Measurements from ENCODE around the gene ALPI. TPM values are rescaled to one million over a fixed set of nuclear protein-coding genes. Genes with fewer than 3 reads are reported as not detected.
"Not testable (repeated sequence)": the region's sequence is repeated elsewhere in the genome, so short reads cannot be mapped to it uniquely, and the experiment has no call there.

The ALPI gene
- total and polyA plus RNA-seq, 10 of the 15 experiments (the other 5 are each of a cell fraction or from before 2014, with no cell fraction given), result not detected

DNA sequence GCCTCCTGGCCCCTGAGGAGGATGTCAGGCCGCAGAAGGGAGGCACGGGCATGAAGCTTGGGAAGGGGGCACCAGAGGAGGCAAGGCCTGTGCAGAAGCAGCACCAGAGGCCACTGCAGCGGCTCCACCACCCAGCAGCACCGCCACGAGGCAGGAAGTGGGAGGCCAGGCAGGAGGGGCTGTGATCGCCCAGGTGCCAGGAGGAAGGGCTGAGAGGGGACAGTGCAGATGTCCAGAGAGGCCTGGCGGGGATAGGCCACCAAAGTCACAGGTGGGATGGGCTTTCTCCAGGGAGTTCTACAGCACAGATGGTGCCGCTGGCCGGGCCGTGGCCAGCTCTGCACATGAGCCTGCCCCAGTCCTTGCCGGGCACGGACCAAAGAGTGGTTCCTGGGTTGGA, 6.0 kb upstream of the ALPI start:
- RAD21 ChIA-PET (ENCODE audit: unreplicated experiment), result no interaction called here
- BruUV-seq (replicated peaks), result no TSS peak
- Histone ChIP-seq H3K79me2 (ENCODE audit: control insufficient read depth, insufficient read depth, low read length) (no peaks in the 10 kb centered on the region), H2AFZ (ENCODE audit: control insufficient read depth, low read depth, low read length) (no peak overlapping the region), H3K4me1 (ENCODE audit: control insufficient read depth, insufficient read depth, low read length) (no peaks in the 10 kb centered on the region), H3K27me3 (replicated peaks in 1 of 2; ENCODE audit: control insufficient read depth in 2 of 2, insufficient read depth in 2 of 2, low read length in 1 of 2) (no peaks in the 10 kb centered on the region), H4K20me1 (ENCODE audit: control insufficient read depth, insufficient read depth) (no peaks in the 10 kb centered on the region), H3K4me3 (no peak overlapping the region), H3K9ac (ENCODE audit: control insufficient read depth, insufficient read depth, low read length) (no peak overlapping the region), H3K27ac (ENCODE audit: control insufficient read depth, insufficient read depth) (no peak overlapping the region), H3K4me2 (ENCODE audit: control insufficient read depth, insufficient read depth) (no peak overlapping the region), H3K36me3 (ENCODE audit: control insufficient read depth in 2 of 2, insufficient read depth in 2 of 2, low read length in 1 of 2) (no peaks in the 10 kb centered on the region), H3K9me3 (replicated peaks; ENCODE audit: control insufficient read depth, insufficient read depth, low read length) (no peaks in the 10 kb centered on the region)
- TF ChIP-seq ZNF24 (IDR thresholded peaks at IDR 0.05) (no peak), KAT2A (conservative IDR thresholded peaks at IDR 0.05; ENCODE audit: control insufficient read depth, low read depth, low read length) (no peak), RAD21 (IDR thresholded peaks at IDR 0.05; ENCODE audit: insufficient read depth, low read depth, low read length) (no peak), MYC (IDR thresholded peaks at IDR 0.05; ENCODE audit: insufficient read depth, insufficient read length, insufficient replicate concordance, low read length, severe bottlenecking) (no peak), CBFB (IDR thresholded peaks at IDR 0.05; ENCODE audit: low read depth) (no peak), KDM1A (IDR thresholded peaks at IDR 0.05; ENCODE audit: borderline replicate concordance) (no peak)
- SMC1A ChIA-PET (ENCODE audit: uncharacterized antibody, unreplicated experiment), result no interaction called here
- FAIRE-seq, result no peak
- POLR2A ChIA-PET, result no interaction called here
- 23% methylated on average over 12 of the region's 12 CpGs for WGBS (ENCODE audit: insufficient coverage, insufficient replicate concordance, low lambda C conversion rate, missing lambda C conversion rate)
- DNase-seq (ENCODE audit: low read depth, low spot score), result no peak
- in situ Hi-C loops (cut with MboI), result no loop called here
- intact Hi-C loops (cut with micrococcal nuclease; ENCODE audit: unreplicated experiment), result loop anchor here (5.0 kb wide), 1 partner anchor 67 kb away; no protein-coding TSS in a partner anchor
- CTCF ChIA-PET, result no interaction called here
- ATAC-seq, result no peak; the same call in 2 of the 3 replicates

DNA sequence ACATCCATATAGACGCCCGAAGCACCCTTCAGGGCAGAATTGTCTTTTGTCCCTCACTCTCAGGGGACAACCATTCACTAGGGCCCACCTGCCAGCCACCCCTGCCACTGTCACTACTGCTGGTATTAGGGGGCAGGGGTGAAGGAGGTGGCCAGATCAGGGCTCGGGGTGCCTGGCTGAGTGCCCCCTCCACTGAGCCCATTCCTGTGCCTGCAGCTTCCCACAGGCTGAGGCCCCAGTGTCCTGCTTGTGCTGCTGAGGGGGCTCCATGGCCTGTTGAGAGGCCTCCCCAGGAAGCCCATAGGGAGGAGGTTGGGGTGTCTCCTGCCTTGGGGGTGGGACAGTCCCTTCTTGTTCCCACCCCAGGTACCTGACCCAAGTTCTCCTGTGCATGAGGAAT, 4.3 kb upstream of the ALPI start:
- 34% methylated on average over 3 of the region's 3 CpGs for whole genome bisulfite sequencing (ENCODE audit: insufficient coverage, insufficient replicate concordance, low lambda C conversion rate, missing lambda C conversion rate)
- H3K79me2 ChIP-seq (ENCODE audit: control insufficient read depth, insufficient read depth, low read length); CTCF ChIA-PET; H3K4me2 ChIP-seq (ENCODE audit: control insufficient read depth, insufficient read depth); BruUV-seq (replicated peaks); H2AFZ ChIP-seq (ENCODE audit: control insufficient read depth, low read depth, low read length); H4K20me1 ChIP-seq (ENCODE audit: control insufficient read depth, insufficient read depth); in situ Hi-C loops (cut with MboI); RAD21 ChIA-PET (ENCODE audit: unreplicated experiment); H3K36me3 ChIP-seq (ENCODE audit: control insufficient read depth in 2 of 2, insufficient read depth in 2 of 2, low read length in 1 of 2); H3K9ac ChIP-seq (ENCODE audit: control insufficient read depth, insufficient read depth, low read length); POLR2A ChIA-PET; H3K27me3 ChIP-seq (replicated peaks in 1 of 2; ENCODE audit: control insufficient read depth in 2 of 2, insufficient read depth in 2 of 2, low read length in 1 of 2); SMC1A ChIA-PET (ENCODE audit: uncharacterized antibody, unreplicated experiment); H3K9me3 ChIP-seq (replicated peaks; ENCODE audit: control insufficient read depth, insufficient read depth, low read length); H3K4me3 ChIP-seq; H3K27ac ChIP-seq (ENCODE audit: control insufficient read depth, insufficient read depth); H3K4me1 ChIP-seq (ENCODE audit: control insufficient read depth, insufficient read depth, low read length); DNase-seq (ENCODE audit: low read depth, low spot score); FAIRE-seq; ATAC-seq: not testable (repeated sequence)
- intact Hi-C loops (cut with micrococcal nuclease; ENCODE audit: unreplicated experiment), result loop anchor here (5.0 kb wide), 1 partner anchor 66 kb away; no protein-coding TSS in a partner anchor
